Activated CD4-positive, alpha-beta T cell treated with anti-CD3 and anti-CD28 coated beads, Interleukin-2, Interleukin-4, amounts not matched to agents 100 ng/mL and 50 ng/mL, durations not matched to agents 16 hours and 8 hours (primary cell): ENCODE results near the gene SLC15A1.

Experiments
- DNase-seq: peaks from one replicate; pipeline ENCODE4 v3.0.0-alpha.2; 2020; ENCODE audit warnings: low spot score

The SLC15A1 gene

GRCh38 chr13:98751367-98751782 is 1.1 kb downstream of the SLC15A1 start:
- DNase-seq: no peak

- DNase-seq: no peak
Measured at GRCh38 chr13:98749501-98749900, 3.0 kb downstream of the SLC15A1 start.

DNA sequence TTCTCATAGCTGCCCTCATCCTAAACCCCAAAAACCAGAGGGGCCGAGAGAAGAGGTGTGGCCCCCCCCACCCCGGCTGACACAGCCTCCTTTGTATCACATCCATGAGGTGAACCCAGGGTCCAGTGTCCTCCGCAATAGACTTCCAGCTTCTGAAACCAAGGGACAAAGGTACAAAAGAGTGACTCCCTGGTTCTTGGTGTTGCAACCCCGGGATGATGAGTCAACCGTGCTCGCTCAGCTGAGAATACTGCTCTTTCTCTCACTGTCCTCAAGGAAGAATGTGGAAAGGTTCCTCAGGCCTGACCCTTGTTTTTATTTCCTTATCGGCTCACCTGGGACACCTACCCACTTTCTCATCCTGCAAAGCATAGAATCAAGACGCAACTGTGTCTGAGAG is 5.5 kb downstream of the SLC15A1 start:
- no peak for DNase-seq

GRCh38 chr13:98743377-98743776 is 9.1 kb downstream of the SLC15A1 start:
- no peak for DNase-seq

DNA sequence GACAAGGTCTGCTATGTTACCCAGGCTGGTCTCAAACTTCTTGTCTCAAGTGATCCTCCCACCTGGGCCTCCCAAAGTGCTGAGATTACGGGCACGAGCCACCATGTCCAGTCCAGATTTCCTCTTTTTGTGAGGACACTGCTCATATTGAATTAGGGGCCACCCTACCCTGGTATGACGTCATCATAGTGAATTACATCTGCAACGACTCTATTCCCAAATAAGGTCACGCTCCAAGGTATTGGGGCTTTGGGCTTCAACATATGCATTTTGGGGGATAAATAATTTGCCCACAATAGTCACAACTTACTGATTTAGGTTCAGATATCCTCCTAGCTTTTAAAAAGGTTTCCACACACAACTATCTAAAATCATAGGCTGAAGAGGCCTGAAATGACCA is 9.5 kb downstream of the SLC15A1 start:
- no peak for DNase-seq

DNA sequence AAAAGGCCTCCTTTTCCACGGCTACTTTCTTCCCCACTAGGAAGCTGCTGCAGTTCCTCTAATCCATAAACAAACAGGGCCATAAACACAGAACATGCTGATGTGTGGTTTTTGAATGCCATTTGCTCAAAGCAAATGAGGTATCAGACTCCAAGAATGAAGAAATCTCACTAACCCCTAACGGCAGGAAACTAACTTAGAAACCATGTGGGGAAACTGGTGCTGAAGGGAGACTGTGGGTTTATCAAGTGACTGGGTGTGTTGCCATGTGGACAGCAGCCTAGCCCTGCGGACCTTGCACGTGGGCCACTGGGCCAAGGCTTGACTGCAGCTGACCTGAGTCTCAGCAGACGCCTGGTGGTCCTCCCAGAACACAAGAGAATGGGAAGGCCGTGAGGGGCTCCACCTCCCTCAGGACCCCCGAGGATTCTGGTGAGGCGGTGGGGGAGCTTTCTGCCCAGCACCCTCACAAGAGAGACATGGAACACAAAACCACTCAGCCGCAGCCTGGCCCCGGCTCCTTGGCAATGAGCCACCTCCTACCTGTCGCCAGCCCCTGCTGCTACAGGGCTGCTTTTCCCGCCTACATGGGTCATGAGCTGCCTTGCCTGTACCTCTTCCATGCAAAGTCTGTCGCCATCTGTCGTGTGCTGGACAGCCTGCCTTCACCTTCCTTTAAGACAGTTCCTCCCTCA is 10.6 kb downstream of the SLC15A1 start:
- no peak for DNase-seq

GRCh38 chr13:98740131-98740530 is 12.3 kb downstream of the SLC15A1 start:
- DNase-seq: no peak

DNA sequence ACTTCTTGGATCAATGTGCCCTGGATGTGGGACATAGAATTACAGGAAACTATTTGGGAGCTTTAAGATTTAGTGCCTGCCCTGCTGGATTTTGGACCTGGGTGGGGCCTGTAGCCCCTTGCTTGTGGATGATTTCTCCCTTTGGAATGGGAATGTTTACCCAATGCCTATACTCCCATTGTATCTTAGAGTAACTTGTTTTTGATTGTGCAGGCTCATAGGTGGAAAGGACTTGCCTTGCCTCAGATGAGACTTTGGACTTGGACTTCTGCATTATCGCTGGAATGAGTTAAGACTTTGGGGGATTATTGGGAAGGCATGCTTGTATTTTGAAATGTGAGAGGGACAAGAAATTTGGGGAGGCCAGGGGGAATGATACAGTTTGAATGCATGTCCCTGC is 13.5 kb downstream of the SLC15A1 start:
- DNase-seq: no peak

- DNase-seq: no peak
Measured at GRCh38 chr13:98738213-98738612, 14.3 kb downstream of the SLC15A1 start.

- DNase-seq: peak; percentile 1
Measured at GRCh38 chr13:98731925-98732324, 20.5 kb downstream of the SLC15A1 start.

DNA sequence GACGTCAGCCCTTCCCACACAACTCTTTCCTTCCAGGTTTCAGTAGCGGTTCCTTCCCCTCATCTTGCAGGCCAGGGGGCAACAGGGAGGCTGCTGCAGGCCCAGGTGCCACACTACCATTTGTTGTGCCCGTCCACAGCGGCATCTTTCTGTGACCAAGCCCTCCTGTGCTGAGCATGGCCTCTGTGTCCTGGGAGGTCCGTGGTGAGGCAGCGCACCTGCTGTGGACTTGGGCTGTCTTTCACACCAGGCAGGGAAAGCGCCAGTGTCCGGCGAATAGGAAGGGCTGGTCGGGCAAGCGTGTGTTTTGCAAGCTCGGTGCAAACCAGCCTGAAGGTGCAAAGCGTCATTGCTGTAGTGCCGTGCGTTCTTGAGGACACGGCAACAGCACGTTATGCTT is 21.4 kb downstream of the SLC15A1 start:
- no peak for DNase-seq

DNA sequence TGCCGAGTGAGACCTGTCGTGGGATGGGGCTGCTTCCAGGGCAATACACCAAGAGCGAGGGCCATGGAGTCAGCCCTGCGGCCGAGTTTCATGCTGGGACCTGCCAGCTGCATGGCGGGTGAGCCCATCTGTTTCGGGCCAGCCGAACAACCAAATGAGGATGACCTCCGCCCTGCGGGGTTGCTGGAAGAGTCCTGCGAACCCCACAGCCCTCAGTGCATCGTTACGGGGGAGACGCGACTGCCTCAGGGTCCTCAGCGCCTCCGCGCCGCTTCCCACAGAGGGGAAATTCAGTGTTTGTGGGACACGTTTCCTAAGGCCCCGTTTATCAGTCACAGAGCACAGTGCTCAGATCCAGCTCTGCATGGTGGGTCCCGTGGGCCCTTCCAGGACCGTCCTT is 22.0 kb downstream of the SLC15A1 start:
- no peak for DNase-seq

DNA sequence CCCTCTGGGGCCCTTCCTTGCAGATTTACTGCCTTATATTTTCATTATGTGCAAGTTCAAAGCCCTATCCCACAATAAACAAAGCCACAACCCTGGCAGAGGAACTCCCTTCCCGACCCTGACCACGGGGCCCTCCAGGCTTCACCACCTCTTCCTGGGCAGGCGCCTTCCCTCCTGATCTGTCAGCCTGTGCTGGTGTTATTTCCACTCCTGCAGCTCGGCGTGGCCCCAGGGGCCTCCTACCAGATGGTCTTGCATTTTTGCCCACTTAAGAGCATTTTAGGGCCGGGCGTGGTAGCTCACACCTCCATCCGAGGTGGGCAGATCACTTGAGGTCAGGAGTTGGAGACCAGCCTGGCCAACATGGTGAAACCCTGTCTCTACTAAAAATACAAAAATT is 22.8 kb downstream of the SLC15A1 start:
- DNase-seq: no peak

- no peak for DNase-seq
Measured at GRCh38 chr13:98722958-98723357, 29.5 kb downstream of the SLC15A1 start.

DNA sequence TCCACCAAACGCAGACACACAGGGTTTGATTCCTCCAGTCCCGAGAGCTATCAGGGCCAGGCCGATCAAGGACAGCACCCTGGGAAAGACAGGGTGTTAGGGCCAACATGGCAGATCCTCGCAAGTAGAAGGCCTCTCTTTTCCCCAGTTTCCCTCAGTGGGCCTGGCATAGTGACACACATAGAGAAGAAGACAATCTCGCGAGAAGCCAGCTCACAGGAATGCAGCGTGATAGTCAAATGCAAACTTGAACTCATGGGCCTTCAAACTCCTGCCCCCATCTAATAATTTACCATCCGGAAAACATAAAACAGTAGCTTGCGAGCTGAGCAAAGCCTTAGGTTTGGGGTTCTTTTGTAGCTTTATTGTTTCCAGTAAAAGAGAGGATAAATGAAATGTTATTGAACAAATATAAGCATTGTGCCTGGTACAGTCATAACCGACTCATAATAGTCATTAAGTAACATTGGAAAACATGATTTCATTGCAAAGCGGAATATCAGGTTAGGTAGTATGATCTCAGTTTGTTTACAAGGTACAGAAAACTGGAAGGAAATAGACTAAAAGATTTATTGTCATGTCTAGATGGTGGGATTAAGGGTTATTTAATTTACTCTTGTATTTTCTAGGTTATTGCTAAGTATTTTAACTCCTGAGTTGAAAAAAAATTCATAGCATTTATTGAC is 30.5 kb downstream of the SLC15A1 start:
- DNase-seq: no peak

GRCh38 chr13:98719527-98720250 is 32.8 kb downstream of the SLC15A1 start:
- no peak for DNase-seq

GRCh38 chr13:98717891-98718290 is 34.6 kb downstream of the SLC15A1 start:
- no peak for DNase-seq

DNA sequence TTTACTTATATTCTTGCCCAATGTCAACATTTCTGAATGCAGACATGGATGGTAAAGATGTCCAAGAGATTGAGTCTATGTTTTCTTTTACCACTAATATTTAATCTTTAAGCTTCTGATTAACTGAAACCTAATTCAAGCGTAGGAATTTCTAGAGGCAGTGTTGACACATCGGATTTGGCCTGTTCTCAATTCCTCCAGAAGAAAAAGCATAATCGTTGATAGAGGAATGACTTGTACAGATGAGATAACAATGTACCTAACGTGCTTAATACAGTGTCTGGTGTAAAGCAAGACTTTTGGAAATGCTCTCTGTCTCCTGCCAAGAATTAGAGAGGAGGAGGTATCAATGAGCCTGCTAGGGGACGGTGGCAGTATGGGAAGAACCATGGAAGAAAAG is 35.2 kb downstream of the SLC15A1 start:
- DNase-seq: no peak

GRCh38 chr13:98710521-98710920 is 42.0 kb downstream of the SLC15A1 start:
- no peak for DNase-seq

DNA sequence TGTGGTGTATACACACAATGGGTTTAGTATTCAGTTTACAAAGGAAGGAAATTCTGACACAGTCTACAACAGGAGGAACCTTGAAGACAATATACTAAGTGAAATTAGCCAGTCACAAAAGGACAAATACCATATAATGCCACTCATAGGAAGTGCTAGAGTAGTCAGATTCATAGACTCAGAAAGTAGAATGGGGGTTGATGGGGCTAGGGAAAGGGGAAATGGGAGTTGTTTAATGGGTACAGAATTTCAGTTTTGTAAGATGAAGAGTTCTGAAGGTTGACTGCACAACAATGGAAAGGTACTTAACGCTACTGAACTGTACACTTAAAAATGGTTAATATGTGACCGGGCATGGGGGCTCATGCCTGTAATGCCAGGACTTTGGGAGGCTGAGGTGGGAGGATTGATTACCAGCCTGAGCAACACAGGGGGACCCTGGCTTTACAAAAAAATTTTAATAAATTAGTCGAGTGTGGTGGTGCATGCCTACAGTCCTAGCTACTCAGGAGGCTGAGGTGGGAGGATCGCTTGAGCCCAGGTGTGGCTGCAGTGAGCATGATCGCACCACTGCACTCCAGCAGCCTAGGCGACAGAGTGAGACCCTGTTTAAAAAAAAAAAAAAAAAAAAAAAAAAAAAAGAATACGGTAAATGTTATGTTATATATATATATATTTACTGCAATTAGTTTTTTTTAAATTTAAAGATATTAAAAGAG is 45.0 kb downstream of the SLC15A1 start:
- DNase-seq: no peak

GRCh38 chr13:98706446-98707110 is 45.9 kb downstream of the SLC15A1 start:
- no peak for DNase-seq

GRCh38 chr13:98697791-98698190 is 54.7 kb downstream of the SLC15A1 start:
- no peak for DNase-seq
